Measurements from ENCODE around the gene HAPLN2.
A peak's percentile ranks its signal among the peaks of the same experiment; 100 is the strongest.

Gene HAPLN2

DNA sequence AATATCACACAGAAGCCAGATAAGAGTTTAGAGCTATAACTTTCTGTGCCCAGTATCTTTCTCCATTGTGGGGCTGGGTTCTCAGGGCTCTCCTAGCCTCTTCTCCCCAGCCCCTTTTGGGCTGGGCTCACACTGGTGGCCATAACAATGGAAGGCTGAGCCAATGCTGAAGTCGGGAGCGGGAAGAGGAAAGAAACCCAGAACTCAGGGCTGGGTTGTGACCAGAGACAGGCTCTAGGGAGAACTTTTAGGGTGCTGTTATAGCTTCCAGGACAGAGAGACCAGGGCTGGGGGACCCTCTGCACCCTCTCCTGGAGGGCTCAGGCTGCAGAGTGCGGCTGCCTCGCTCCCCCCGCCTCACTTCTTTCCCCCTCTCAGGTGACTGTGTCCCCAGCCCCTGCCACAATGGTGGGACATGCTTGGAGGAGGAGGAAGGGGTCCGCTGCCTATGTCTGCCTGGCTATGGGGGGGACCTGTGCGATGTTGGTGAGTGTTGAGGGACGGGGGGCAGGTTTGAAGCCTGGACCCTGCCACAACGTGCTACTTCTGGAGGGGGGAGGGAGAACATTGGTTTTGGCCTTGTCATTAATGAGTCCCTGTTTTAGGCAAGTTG is 36.8 kb downstream of the HAPLN2 start:
- Histone ChIP-seq H3K27ac (ENCODE audit: low read depth, low read length, severe bottlenecking) (no peak overlapping the region), H3K4me3 (ENCODE audit: extremely low read depth, insufficient read depth, low read length, poor library complexity, severe bottlenecking) (no peak overlapping the region), H3K36me3 (ENCODE audit: control insufficient read depth, insufficient read depth, low read length) (no peaks in the 10 kb centered on the region), H3K9me3 (ENCODE audit: control insufficient read depth, low read length) (no peaks in the 10 kb centered on the region), H3K4me1 (ENCODE audit: control insufficient read depth, insufficient read depth, low read length, poor library complexity, severe bottlenecking) (peaks cover 29% of the 10 kb centered on the region)
- WGBS, 2 experiments (ENCODE audit: insufficient coverage in 2 of 2) = 50 to 80% methylated on average over 3 to 4 of the region's 9 CpGs

DNA sequence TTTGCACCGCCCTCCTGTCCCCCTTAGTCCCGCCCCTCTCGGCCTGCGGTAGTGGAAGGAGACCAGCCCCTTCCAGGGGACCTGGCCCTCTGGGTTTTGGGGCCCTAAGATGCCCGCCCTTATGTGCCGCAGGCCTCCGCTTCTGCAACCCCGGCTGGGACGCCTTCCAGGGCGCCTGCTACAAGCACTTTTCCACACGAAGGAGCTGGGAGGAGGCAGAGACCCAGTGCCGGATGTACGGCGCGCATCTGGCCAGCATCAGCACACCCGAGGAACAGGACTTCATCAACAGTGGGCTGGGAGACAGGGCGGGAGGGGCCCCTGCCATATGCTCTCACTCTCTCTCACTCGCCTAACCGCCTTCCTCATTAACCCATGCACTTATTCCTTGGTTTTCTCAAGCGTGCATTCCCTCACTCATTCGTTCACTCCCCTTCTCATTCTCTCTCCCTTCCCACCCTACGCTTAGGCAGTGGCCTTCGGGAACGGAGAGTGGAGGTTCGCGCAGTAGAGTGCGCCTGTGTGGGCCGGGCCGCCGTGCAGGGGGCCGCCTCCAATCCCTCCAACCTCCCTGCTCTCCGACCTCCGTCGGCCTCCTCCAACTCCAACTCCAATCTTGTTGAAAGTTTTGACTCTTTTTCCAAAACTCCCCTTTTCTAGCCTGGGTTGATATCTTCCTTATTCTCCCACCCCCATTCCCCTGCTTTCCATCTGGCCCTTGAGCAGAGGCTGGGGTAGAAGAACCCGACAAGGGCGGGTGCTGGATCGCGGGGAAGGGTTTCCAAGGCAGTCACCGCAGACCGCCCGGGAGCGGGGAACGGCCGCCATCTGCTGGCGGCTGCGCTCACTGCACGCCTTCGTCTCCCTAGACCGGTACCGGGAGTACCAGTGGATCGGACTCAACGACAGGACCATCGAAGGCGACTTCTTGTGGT is 37.9 kb downstream of the HAPLN2 start:
- H3K27ac ChIP-seq (ENCODE audit: low read depth, low read length, severe bottlenecking) = no peak overlapping the region
- 19 to 22% methylated on average over 43 to 53 of the region's 54 CpGs for WGBS, 2 experiments (ENCODE audit: insufficient coverage in 2 of 2)

DNA sequence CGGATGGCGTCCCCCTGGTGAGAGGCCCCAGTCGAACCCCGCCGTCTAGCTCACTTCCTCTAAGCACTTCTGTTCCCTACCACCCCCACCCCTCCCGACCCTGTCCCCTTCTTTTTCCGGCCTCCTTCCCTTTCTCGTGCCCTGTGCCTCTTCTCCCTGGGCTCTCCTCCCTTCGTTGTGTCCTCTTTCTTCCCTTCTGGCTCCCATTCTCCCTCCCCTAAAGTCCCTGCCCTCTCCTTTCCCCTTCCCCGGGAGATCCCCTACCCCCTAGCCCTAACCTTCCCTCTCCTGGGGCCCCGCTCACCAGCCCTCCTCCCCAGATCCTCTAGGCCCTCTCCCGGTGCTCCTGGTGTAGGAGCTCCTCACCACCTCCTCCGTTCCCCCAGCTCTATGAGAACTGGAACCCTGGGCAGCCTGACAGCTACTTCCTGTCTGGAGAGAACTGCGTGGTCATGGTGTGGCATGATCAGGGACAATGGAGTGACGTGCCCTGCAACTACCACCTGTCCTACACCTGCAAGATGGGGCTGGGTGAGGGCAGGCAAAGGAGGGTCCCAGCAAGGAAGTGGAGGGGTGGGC is 38.6 kb downstream of the HAPLN2 start:
- no peaks in the 10 kb centered on the region for H3K9me3 ChIP-seq (ENCODE audit: control insufficient read depth, low read length)
- H3K4me1 ChIP-seq (ENCODE audit: control insufficient read depth, insufficient read depth, low read length, poor library complexity, severe bottlenecking) = peaks cover 47% of the 10 kb centered on the region
- no peaks in the 10 kb centered on the region for H3K36me3 ChIP-seq (ENCODE audit: control insufficient read depth, insufficient read depth, low read length)
- 34 to 54% methylated on average over 8 to 15 of the region's 15 CpGs for WGBS, 2 experiments (ENCODE audit: insufficient coverage in 2 of 2)
- no peak overlapping the region for H3K27ac ChIP-seq (ENCODE audit: low read depth, low read length, severe bottlenecking)
- H3K4me3 ChIP-seq (ENCODE audit: extremely low read depth, insufficient read depth, low read length, poor library complexity, severe bottlenecking) = no peak overlapping the region

More for the DNA sequence above, 37.9 kb downstream of the HAPLN2 start:
- peaks cover 40% of the 10 kb centered on the region for H3K4me1 ChIP-seq (ENCODE audit: control insufficient read depth, insufficient read depth, low read length, poor library complexity, severe bottlenecking)
- peak overlapping the region; percentile 16 for H3K4me3 ChIP-seq (ENCODE audit: extremely low read depth, insufficient read depth, low read length, poor library complexity, severe bottlenecking)
- H3K36me3 ChIP-seq (ENCODE audit: control insufficient read depth, insufficient read depth, low read length) = no peaks in the 10 kb centered on the region
- H3K9me3 ChIP-seq (ENCODE audit: control insufficient read depth, low read length) = no peaks in the 10 kb centered on the region

DNA sequence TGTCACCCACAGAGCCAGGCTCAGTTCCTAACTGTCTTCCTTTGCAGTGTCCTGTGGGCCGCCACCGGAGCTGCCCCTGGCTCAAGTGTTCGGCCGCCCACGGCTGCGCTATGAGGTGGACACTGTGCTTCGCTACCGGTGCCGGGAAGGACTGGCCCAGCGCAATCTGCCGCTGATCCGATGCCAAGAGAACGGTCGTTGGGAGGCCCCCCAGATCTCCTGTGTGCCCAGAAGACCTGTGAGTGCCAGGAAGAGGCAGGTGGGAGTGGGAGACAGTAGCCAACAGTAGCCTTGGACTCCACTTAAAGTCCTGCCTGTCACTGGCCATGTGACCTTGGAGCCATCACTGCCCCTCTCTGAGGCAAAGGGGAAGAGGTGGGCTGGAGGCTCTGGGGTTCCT is 39.3 kb downstream of the HAPLN2 start:
- WGBS, 2 experiments (ENCODE audit: insufficient coverage in 2 of 2) = 91 to 92% methylated on average over 14 of the region's 14 CpGs

DNA sequence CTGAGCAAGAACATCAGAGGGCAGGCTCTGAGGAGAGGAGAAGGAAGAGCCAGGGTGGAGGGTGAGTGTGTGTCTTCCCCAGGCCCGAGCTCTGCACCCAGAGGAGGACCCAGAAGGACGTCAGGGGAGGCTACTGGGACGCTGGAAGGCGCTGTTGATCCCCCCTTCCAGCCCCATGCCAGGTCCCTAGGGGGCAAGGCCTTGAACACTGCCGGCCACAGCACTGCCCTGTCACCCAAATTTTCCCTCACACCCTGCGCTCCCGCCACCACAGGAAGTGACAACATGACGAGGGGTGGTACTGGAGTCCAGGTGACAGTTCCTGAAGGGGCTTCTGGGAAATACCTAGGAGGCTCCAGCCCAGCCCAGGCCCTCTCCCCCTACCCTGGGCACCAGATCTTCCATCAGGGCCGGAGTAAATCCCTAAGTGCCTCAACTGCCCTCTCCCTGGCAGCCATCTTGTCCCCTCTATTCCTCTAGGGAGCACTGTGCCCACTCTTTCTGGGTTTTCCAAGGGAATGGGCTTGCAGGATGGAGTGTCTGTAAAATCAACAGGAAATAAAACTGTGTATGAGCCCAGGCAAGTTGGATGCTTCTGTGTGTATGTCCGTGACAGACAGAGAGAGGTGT is 39.8 kb downstream of the HAPLN2 start:
- no peaks in the 10 kb centered on the region for H3K9me3 ChIP-seq (ENCODE audit: control insufficient read depth, low read length)
- H3K27ac ChIP-seq (ENCODE audit: low read depth, low read length, severe bottlenecking) = no peak overlapping the region
- no peak overlapping the region for H3K4me3 ChIP-seq (ENCODE audit: extremely low read depth, insufficient read depth, low read length, poor library complexity, severe bottlenecking)
- H3K36me3 ChIP-seq (ENCODE audit: control insufficient read depth, insufficient read depth, low read length) = no peaks in the 10 kb centered on the region
- WGBS, 2 experiments (ENCODE audit: insufficient coverage in 2 of 2) = 90 to 91% methylated on average over 5 to 9 of the region's 10 CpGs
- H3K4me1 ChIP-seq (ENCODE audit: control insufficient read depth, insufficient read depth, low read length, poor library complexity, severe bottlenecking) = peaks cover 58% of the 10 kb centered on the region

More for the DNA sequence above, 39.3 kb downstream of the HAPLN2 start:
- Histone ChIP-seq H3K36me3 (ENCODE audit: control insufficient read depth, insufficient read depth, low read length) (no peaks in the 10 kb centered on the region), H3K27ac (ENCODE audit: low read depth, low read length, severe bottlenecking) (no peak overlapping the region), H3K4me3 (ENCODE audit: extremely low read depth, insufficient read depth, low read length, poor library complexity, severe bottlenecking) (no peak overlapping the region), H3K4me1 (ENCODE audit: control insufficient read depth, insufficient read depth, low read length, poor library complexity, severe bottlenecking) (peaks cover 54% of the 10 kb centered on the region), H3K9me3 (ENCODE audit: control insufficient read depth, low read length) (no peaks in the 10 kb centered on the region)

DNA sequence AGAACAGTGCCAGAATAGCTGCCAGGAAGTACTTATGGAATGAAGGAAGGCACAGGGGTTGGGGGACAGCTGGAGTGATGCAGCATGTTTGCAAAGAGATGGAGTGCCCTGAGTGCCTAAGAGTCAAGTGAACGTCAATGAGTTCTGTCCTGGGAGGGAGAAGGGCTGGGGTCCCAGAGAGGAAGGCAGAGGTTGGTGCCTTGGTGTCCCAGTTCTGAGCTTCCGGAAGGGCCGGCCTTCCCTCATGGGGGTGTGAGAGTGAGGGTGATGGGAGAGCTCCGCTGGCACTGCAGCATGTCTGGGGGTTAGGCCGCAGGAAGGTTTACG is 40.4 kb downstream of the HAPLN2 start:
- 31 to 45% methylated on average over 5 to 6 of the region's 6 CpGs for WGBS, 2 experiments (ENCODE audit: insufficient coverage in 2 of 2)
- Histone ChIP-seq H3K4me3 (ENCODE audit: extremely low read depth, insufficient read depth, low read length, poor library complexity, severe bottlenecking) (no peak overlapping the region), H3K36me3 (ENCODE audit: control insufficient read depth, insufficient read depth, low read length) (no peaks in the 10 kb centered on the region), H3K27ac (ENCODE audit: low read depth, low read length, severe bottlenecking) (no peak overlapping the region), H3K9me3 (ENCODE audit: control insufficient read depth, low read length) (no peaks in the 10 kb centered on the region), H3K4me1 (ENCODE audit: control insufficient read depth, insufficient read depth, low read length, poor library complexity, severe bottlenecking) (peaks cover 64% of the 10 kb centered on the region)

DNA sequence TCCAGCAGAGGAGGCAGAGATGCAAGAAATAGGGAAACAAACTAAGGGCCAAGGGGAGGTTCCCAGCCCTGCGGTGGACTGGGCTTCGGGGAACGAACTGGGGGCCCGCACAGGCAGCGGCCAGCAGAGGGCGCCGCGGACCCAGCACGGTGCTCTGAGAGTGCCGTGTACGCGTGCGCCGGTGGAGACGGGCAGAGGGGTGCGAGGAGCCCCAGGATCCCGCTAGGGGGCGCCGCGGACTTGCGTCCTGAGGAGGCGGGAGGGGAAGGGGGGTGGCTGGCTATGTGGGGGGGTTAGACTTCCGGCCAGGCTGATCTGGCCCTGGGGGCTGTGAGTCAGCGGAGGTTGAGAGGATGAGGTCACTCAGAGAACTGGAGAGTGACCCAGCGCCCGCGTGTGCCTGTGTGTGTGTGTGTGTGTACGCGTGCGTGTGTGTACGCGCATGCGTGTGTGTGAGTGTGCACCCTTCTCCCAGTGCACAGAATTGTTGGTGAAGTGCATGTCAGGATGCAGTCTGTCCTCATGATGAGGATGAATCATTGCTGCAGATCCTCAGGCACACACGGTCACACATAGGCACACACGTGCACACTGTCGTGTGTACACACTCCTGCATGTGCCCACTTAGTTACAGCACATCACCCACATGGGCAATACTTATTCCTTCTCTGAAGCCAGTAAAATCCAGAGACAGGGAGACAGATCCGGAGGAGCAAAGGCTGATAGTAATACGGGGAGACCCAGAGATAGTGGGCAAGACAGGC is 41.0 kb downstream of the HAPLN2 start:
- Histone ChIP-seq H3K27ac (ENCODE audit: low read depth, low read length, severe bottlenecking) (peak overlapping the region; percentile 97), H3K36me3 (ENCODE audit: control insufficient read depth, insufficient read depth, low read length) (no peaks in the 10 kb centered on the region), H3K4me3 (ENCODE audit: extremely low read depth, insufficient read depth, low read length, poor library complexity, severe bottlenecking) (peak overlapping the region; percentile 21), H3K9me3 (ENCODE audit: control insufficient read depth, low read length) (no peaks in the 10 kb centered on the region), H3K4me1 (ENCODE audit: control insufficient read depth, insufficient read depth, low read length, poor library complexity, severe bottlenecking) (peaks cover 68% of the 10 kb centered on the region)
- WGBS, 2 experiments (ENCODE audit: insufficient coverage in 2 of 2) = 25 to 28% methylated on average over 23 to 27 of the region's 38 CpGs

DNA sequence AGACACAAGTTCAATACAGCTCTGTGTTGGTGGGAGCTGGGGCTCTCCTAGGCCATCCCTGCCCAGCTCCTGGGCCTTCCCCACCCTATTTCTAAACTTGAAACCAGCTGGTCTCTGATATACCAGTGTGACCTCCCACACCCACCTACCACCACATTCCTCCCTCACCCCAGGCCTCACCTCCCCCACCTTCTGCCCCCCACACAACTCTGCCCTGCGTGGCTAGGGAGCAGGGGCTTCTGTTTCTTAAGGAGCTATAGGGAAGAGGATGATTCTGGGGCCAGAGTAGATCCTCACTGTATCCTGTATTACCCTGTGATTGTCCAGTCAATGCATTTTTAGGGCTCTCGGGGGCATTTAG is 41.5 kb downstream of the HAPLN2 start:
- peak overlapping the region; percentile 97 for H3K27ac ChIP-seq (ENCODE audit: low read depth, low read length, severe bottlenecking)
- H3K4me3 ChIP-seq (ENCODE audit: extremely low read depth, insufficient read depth, low read length, poor library complexity, severe bottlenecking) = peak overlapping the region; percentile 21
- 100% methylated on average over 1 of the region's 2 CpGs; no CpG with 5 or more reads in 1 of the 2 experiments for WGBS, 2 experiments (ENCODE audit: insufficient coverage in 2 of 2)
- H3K9me3 ChIP-seq (ENCODE audit: control insufficient read depth, low read length) = no peaks in the 10 kb centered on the region
- H3K36me3 ChIP-seq (ENCODE audit: control insufficient read depth, insufficient read depth, low read length) = no peaks in the 10 kb centered on the region
- peaks cover 74% of the 10 kb centered on the region for H3K4me1 ChIP-seq (ENCODE audit: control insufficient read depth, insufficient read depth, low read length, poor library complexity, severe bottlenecking)

DNA sequence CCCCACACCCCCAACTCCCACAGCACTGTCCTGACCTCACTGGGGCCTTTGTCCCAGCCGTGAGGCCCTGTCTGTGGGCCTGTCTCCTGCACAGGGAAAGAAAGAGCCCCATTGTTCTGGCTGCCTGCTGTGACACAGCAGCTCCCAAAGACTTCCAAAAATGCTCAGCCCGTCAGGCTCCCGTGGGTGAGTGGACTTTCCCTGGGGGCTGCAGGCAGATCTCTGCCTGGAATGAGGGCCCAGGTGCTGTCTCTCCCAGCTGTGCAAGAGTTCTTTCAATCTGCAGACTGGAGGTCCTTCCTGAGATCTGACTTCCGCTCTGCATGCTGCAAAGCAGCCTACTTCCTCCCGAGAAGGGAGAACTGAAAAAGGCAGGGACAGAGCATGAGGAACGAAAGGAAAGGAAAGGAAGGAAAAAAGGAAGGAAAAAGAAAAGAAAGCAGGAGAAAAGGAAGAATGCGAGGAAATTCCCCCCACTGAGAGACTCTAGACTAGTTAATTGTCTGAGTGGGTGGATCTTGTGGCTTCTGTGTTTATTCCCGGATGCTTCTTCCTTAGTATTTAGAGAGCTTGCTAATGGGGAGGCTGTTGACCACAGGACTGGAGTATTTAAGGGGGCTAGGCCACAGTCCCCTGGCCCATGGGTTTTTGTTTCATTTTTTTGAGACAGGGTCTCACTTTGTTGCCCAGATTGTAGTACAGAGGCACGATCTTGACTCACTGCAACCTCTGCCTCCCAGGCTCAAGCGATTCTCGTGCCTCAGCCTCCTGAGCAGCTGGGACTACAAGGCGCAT is 43.0 kb downstream of the HAPLN2 start:
- H3K36me3 ChIP-seq (ENCODE audit: control insufficient read depth, insufficient read depth, low read length) = no peaks in the 10 kb centered on the region
- H3K4me3 ChIP-seq (ENCODE audit: extremely low read depth, insufficient read depth, low read length, poor library complexity, severe bottlenecking) = no peak overlapping the region
- no peaks in the 10 kb centered on the region for H3K9me3 ChIP-seq (ENCODE audit: control insufficient read depth, low read length)
- peaks cover 74% of the 10 kb centered on the region for H3K4me1 ChIP-seq (ENCODE audit: control insufficient read depth, insufficient read depth, low read length, poor library complexity, severe bottlenecking)
- WGBS, 2 experiments (ENCODE audit: insufficient coverage in 2 of 2) = 42 to 48% methylated on average over 12 of the region's 12 CpGs
- H3K27ac ChIP-seq (ENCODE audit: low read depth, low read length, severe bottlenecking) = peak overlapping the region; percentile 97

DNA sequence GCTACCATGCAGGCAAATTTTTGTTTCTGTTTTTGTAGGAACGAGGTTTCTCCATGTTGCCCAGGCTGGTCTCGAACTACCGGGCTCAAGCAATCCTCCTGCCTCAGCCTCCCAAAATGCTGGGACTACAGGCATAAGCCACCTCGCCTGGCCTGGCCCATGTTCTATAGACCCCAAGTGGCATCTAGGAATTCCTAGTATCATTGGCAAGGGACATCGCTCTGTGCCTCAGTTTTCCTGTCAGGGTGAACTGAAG is 43.5 kb downstream of the HAPLN2 start:
- no peaks in the 10 kb centered on the region for H3K9me3 ChIP-seq (ENCODE audit: control insufficient read depth, low read length)
- peaks cover 74% of the 10 kb centered on the region for H3K4me1 ChIP-seq (ENCODE audit: control insufficient read depth, insufficient read depth, low read length, poor library complexity, severe bottlenecking)
- peak overlapping the region; percentile 97 for H3K27ac ChIP-seq (ENCODE audit: low read depth, low read length, severe bottlenecking)
- 92 to 93% methylated on average over 5 of the region's 5 CpGs for WGBS, 2 experiments (ENCODE audit: insufficient coverage in 2 of 2)
- no peaks in the 10 kb centered on the region for H3K36me3 ChIP-seq (ENCODE audit: control insufficient read depth, insufficient read depth, low read length)
- no peak overlapping the region for H3K4me3 ChIP-seq (ENCODE audit: extremely low read depth, insufficient read depth, low read length, poor library complexity, severe bottlenecking)
